Tongue (tissue), 2 donors: Measurements from ENCODE around the gene PCDHGA6. TPM values are rescaled to one million over a fixed set of nuclear protein-coding genes. Genes with fewer than 3 reads are reported as not detected.

ENCODE experiments used
- DNase-seq: peaks from one replicate; pipeline ENCODE4 v3.0.0-alpha.2; 2015
- total RNA-seq: library from RNA; depleted of rRNA; stranded (reverse); fragments of >200 nt; gene quantifications from one replicate; pipeline ENCODE4 v1.2.3, GENCODE V29; 2014

The PCDHGA6 gene
- total RNA-seq, 1 donor from 2014 or later: 4.8 TPM

GRCh38 chr5:141421489-141421855, 47.8 kb downstream of the PCDHGA6 start:
- DNase-seq: no peak

- DNase-seq: no peak
Measured at GRCh38 chr5:141422742-141423291, 49.1 kb downstream of the PCDHGA6 start.

- no peak for DNase-seq
Measured at GRCh38 chr5:141427783-141428426, 54.2 kb downstream of the PCDHGA6 start.

Other genes with a start within 250 kb of the PCDHGA6 start
- gene PCDHB5, start 238.7 kb upstream of the PCDHGA6 start, total RNA-seq: 5.6 TPM
- 0.82 TPM for gene PCDHB6, start 223.8 kb upstream of the PCDHGA6 start, total RNA-seq
- 3.3 TPM for gene PCDHB7, start 201.2 kb upstream of the PCDHGA6 start, total RNA-seq
- gene PCDHB8, start 196.1 kb upstream of the PCDHGA6 start, total RNA-seq: 2.3 TPM
- 4.1 TPM for gene PCDHB16, start 191.5 kb upstream of the PCDHGA6 start, total RNA-seq
- gene PCDHB9, start 186.7 kb upstream of the PCDHGA6 start, total RNA-seq: 1.7 TPM
- 6.1 TPM for gene PCDHB10, start 181.5 kb upstream of the PCDHGA6 start, total RNA-seq
- 5.9 TPM for gene PCDHB11, start 174.3 kb upstream of the PCDHGA6 start, total RNA-seq
- gene PCDHB12, start 165.2 kb upstream of the PCDHGA6 start, total RNA-seq: 4.8 TPM
- 4.4 TPM for gene PCDHB13, start 160.0 kb upstream of the PCDHGA6 start, total RNA-seq
- gene PCDHB14, start 150.5 kb upstream of the PCDHGA6 start, total RNA-seq: 7.8 TPM
- gene PCDHB15, start 128.5 kb upstream of the PCDHGA6 start, total RNA-seq: 9.9 TPM
- not detected for gene SLC25A2, start 69.8 kb upstream of the PCDHGA6 start, total RNA-seq
- gene TAF7, start 53.1 kb upstream of the PCDHGA6 start, total RNA-seq: 93.2 TPM
- gene PCDHGA1, start 43.4 kb upstream of the PCDHGA6 start, total RNA-seq: 1.8 TPM
- gene PCDHGA2, start 35.1 kb upstream of the PCDHGA6 start, total RNA-seq: 3.7 TPM
- gene PCDHGA3, start 30.1 kb upstream of the PCDHGA6 start, total RNA-seq: 3.9 TPM
- gene PCDHGB1, start 23.8 kb upstream of the PCDHGA6 start, total RNA-seq: 3.7 TPM
- 3.9 TPM for gene PCDHGA4, start 18.9 kb upstream of the PCDHGA6 start, total RNA-seq
- gene PCDHGB2, start 13.9 kb upstream of the PCDHGA6 start, total RNA-seq: 4.2 TPM
- 6.1 TPM for gene PCDHGA5, start 9.7 kb upstream of the PCDHGA6 start, total RNA-seq
- 5.7 TPM for gene PCDHGB3, start 3.6 kb upstream of the PCDHGA6 start, total RNA-seq
- 6.3 TPM for gene PCDHGA7, start 8.9 kb downstream of the PCDHGA6 start, total RNA-seq
- 5.9 TPM for gene PCDHGB4, start 13.8 kb downstream of the PCDHGA6 start, total RNA-seq
- 3.0 TPM for gene PCDHGA8, start 18.7 kb downstream of the PCDHGA6 start, total RNA-seq
- gene PCDHGB5, start 24.1 kb downstream of the PCDHGA6 start, total RNA-seq: 11.3 TPM
- 12.2 TPM for gene PCDHGA9, start 28.9 kb downstream of the PCDHGA6 start, total RNA-seq
- gene PCDHGB6, start 34.1 kb downstream of the PCDHGA6 start, total RNA-seq: 9.3 TPM
- gene PCDHGA10, start 39.1 kb downstream of the PCDHGA6 start, total RNA-seq: 6.1 TPM
- gene PCDHGB7, start 43.8 kb downstream of the PCDHGA6 start, total RNA-seq: 10.3 TPM
- 7.5 TPM for gene PCDHGA11, start 47.2 kb downstream of the PCDHGA6 start, total RNA-seq
- 5.1 TPM for gene PCDHGA12, start 56.6 kb downstream of the PCDHGA6 start, total RNA-seq
- gene PCDHGC3, start 102.1 kb downstream of the PCDHGA6 start, total RNA-seq: 104 TPM
- gene PCDHGC4, start 111.1 kb downstream of the PCDHGA6 start, total RNA-seq: 7.9 TPM
- 3.1 TPM for gene PCDHGC5, start 115.2 kb downstream of the PCDHGA6 start, total RNA-seq
- gene DIAPH1, start 245.1 kb downstream of the PCDHGA6 start, total RNA-seq: 33.2 TPM